Raji (cell line): ENCODE results near the gene KDF1.
A peak's percentile ranks its signal among the peaks of the same experiment; 100 is the strongest.

Experiments used
- POLR2A ChIP-seq: IDR thresholded peaks from 2 replicates; pipeline ENCODE4 v1.6.1; 2011; ENCODE audit warnings: low read depth, low read length, control low read depth; ENCODE audit not compliant: insufficient read depth

KDF1 gene

GRCh38 chr1:26915204-26915842, 44.9 kb downstream of the KDF1 start:
- TF ChIP-seq POLR2A: no peak

- TF ChIP-seq POLR2A: no peak
Observed at GRCh38 chr1:26913754-26914619, 46.3 kb downstream of the KDF1 start, which contains the start of gene NR0B2. TSS of gene NR0B2 (minus strand) at chr1:26913975. CDS start at chr1:26913940, 35 bp downstream.

GRCh38 chr1:26913389-26913753, 46.9 kb downstream of the KDF1 start:
- TF ChIP-seq POLR2A: no peak

GRCh38 chr1:26912147-26912490, 48.1 kb downstream of the KDF1 start:
- no peak for TF ChIP-seq POLR2A

- TF ChIP-seq POLR2A: no peak
Observed at GRCh38 chr1:26911399-26912146, 48.7 kb downstream of the KDF1 start.

- TF ChIP-seq POLR2A: no peak
Observed at GRCh38 chr1:26910343-26911160, 49.7 kb downstream of the KDF1 start.

GRCh38 chr1:26909951-26910342, 50.3 kb downstream of the KDF1 start:
- no peak for TF ChIP-seq POLR2A

- no peak for TF ChIP-seq POLR2A
Observed at GRCh38 chr1:26907071-26907917, 53.0 kb downstream of the KDF1 start.

- no peak for TF ChIP-seq POLR2A
Observed at GRCh38 chr1:26900815-26901511, 59.3 kb downstream of the KDF1 start.

- peak; percentile 97 for TF ChIP-seq POLR2A
Observed at GRCh38 chr1:26900001-26900814, 60.1 kb downstream of the KDF1 start, which contains the start of gene GPATCH3. TSS of gene GPATCH3 (minus strand) at chr1:26900467. CDS start at chr1:26900442, 25 bp downstream.
